Measurements from ENCODE around the gene KIAA0825. TPM values are rescaled to one million over a fixed set of nuclear protein-coding genes. Genes with fewer than 3 reads are reported as not detected.

The KIAA0825 gene
- total RNA-seq, 4 donors from 2014 or later, result 4.1 to 8.2 (median 5.6) TPM

DNA sequence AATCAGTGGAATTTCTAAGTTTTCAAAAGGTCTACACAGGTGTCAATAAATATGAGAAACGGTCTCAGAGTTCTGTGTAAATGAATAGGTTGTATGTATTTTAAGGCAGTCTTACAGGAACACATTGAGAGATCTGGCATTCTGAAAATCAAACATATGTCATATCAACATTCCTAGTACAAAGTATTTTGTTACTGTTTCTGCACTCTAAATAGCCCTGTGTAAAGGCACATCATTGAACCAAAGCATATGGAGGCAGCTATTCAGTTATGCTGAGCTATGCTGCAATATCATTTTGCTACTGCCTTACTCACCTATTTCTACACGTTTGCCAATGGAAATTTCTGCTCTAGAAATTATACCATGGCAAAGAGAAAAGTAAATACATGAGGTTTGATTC lies 379.1 kb downstream of the KIAA0825 start:
- Histone ChIP-seq H3K27me3 (no peaks in the 10 kb centered on the region), H3K4me1 (no peaks in the 10 kb centered on the region), H3K27ac (no peak overlapping the region), H3K9me3 (no peaks in the 10 kb centered on the region), H3K4me3 (no peak overlapping the region), H3K36me3 (no peaks in the 10 kb centered on the region)
- DNase-seq, result no peak
- TF ChIP-seq, protein P1, sequence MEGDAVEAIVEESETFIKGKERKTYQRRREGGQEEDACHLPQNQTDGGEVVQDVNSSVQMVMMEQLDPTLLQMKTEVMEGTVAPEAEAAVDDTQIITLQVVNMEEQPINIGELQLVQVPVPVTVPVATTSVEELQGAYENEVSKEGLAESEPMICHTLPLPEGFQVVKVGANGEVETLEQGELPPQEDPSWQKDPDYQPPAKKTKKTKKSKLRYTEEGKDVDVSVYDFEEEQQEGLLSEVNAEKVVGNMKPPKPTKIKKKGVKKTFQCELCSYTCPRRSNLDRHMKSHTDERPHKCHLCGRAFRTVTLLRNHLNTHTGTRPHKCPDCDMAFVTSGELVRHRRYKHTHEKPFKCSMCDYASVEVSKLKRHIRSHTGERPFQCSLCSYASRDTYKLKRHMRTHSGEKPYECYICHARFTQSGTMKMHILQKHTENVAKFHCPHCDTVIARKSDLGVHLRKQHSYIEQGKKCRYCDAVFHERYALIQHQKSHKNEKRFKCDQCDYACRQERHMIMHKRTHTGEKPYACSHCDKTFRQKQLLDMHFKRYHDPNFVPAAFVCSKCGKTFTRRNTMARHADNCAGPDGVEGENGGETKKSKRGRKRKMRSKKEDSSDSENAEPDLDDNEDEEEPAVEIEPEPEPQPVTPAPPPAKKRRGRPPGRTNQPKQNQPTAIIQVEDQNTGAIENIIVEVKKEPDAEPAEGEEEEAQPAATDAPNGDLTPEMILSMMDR (IDR thresholded peaks at IDR 0.05), result no peak
- no peak for TF ChIP-seq POLR2A (IDR thresholded peaks at IDR 0.05)

DNA sequence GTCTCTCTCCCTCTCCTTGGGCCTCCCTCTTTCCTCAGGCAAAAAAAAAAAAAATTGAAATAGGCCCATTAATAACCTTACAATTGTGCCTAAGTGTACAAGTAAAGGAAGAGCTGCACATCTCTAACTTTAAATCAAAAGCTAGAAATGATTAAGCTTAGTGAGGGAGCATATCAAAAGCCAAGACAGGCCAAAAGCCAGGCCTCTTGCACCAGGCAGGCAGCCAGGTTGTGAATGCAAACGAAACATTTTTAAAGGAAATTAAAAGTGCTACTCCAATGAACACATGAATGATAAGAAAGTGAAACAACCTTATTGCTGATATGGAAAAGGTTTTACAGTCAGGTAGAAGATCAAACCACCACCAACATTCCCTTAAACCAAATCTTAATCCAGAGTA lies 383.4 kb downstream of the KIAA0825 start:
- no peak overlapping the region for H3K27ac ChIP-seq
- H3K36me3 ChIP-seq, result no peaks in the 10 kb centered on the region
- no peak overlapping the region for H3K4me3 ChIP-seq
- H3K9me3 ChIP-seq, result no peaks in the 10 kb centered on the region
- no peak for DNase-seq
- H3K4me1 ChIP-seq, result no peaks in the 10 kb centered on the region
- TF ChIP-seq, protein P1 (IDR thresholded peaks at IDR 0.05), result no peak
- no peak for TF ChIP-seq POLR2A (IDR thresholded peaks at IDR 0.05)
- H3K27me3 ChIP-seq, result no peaks in the 10 kb centered on the region

DNA sequence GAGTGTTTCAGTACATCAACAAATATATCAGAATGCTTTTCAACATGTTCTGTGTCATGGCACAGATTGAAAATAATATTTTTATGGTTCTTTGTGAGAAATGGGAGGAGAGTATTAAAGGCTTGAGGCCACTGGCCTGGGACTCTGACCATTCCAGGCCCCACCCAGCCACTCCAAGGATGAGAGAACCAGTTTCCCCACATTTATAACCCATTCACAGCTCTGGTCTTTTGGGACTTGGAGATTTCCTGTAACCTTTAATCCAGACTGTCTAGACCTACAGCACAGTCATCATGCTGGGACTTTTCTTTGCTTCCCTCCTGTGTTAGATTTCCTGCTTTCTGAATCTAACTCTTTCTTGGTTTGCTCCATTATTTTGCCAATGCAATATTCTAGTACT lies 389.6 kb downstream of the KIAA0825 start:
- no peak overlapping the region for H3K4me3 ChIP-seq
- peak in 1 of 3 donors; percentile 45 for DNase-seq

DNA sequence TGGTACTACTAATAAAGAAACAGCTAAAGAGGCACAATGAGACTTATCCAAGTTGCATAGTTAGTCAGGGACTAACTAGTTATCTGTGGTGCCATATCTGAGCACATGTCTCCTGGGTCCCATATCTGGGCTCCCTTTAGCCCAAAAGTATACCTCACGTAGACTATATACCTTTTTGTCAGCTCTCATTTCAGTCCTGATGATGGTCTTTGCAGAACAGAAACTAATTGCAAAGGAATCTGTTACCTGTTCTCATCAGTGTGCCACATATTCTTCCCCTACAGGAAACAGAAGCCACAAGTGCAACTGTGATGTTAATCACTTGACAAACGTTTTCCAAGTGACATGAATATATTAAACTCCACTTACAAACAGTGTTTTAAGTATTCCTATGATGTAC lies 395.2 kb downstream of the KIAA0825 start:
- H3K36me3 ChIP-seq, result no peaks in the 10 kb centered on the region
- H3K9me3 ChIP-seq, result no peaks in the 10 kb centered on the region
- no peak overlapping the region for H3K27ac ChIP-seq

More for the DNA sequence above, 389.6 kb downstream of the KIAA0825 start:
- Histone ChIP-seq H3K9me3 (no peaks in the 10 kb centered on the region), H3K36me3 (no peaks in the 10 kb centered on the region), H3K27ac (no peak overlapping the region), H3K4me1 (no peaks in the 10 kb centered on the region), H3K27me3 (no peaks in the 10 kb centered on the region)
- TF ChIP-seq, protein P1 (IDR thresholded peaks at IDR 0.05), result no peak
- no peak for TF ChIP-seq POLR2A (IDR thresholded peaks at IDR 0.05)

DNA sequence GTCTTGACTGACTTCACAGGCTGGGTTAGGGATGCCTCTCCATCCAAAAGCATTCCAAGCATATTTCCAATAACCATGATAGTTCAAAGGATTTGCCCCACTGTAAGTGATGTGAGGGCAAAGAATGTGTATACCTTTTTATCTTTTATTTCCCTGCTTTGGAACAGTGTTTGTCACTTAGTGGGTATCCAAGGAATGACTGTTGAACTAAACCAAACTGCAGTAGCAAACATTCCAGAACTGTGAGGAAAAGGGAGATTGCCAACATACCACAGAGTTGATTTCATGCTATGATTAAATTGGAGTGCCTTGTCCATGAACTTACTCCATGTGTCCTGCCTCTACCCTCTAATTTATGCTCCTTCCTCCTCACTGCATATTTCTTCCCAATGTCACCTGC lies 400.0 kb downstream of the KIAA0825 start:
- H3K9me3 ChIP-seq, result no peaks in the 10 kb centered on the region
- H3K4me1 ChIP-seq, result no peaks in the 10 kb centered on the region
- no peak for TF ChIP-seq POLR2A (IDR thresholded peaks at IDR 0.05)
- TF ChIP-seq, protein P1 (IDR thresholded peaks at IDR 0.05), result no peak
- DNase-seq, result no peak
- no peak overlapping the region for H3K4me3 ChIP-seq
- no peaks in the 10 kb centered on the region for H3K27me3 ChIP-seq
- no peaks in the 10 kb centered on the region for H3K36me3 ChIP-seq
- no peak overlapping the region for H3K27ac ChIP-seq

More for the DNA sequence above, 395.2 kb downstream of the KIAA0825 start:
- Histone ChIP-seq H3K27me3 (no peaks in the 10 kb centered on the region), H3K4me1 (no peaks in the 10 kb centered on the region), H3K4me3 (no peak overlapping the region)
- no peak for DNase-seq
- TF ChIP-seq POLR2A (IDR thresholded peaks at IDR 0.05), result no peak
- TF ChIP-seq, protein P1 (IDR thresholded peaks at IDR 0.05), result no peak

DNA sequence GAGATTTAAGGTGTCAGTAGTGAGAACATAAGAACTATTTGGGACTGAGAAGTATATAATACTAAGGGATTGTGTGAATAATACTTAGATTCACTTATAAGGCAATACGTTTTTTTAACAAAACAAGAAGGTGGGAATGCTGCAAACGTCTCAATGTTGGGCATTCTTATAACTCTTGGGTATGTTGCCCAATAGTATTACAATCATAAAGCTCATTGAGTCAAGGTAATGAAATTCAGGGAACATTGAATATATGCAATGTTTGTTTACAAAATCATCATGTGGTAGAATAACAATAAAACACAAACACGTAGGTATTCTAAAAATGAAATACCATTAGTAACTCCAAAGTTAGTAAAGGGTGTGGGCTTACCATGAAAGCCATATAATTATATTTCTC lies 400.7 kb downstream of the KIAA0825 start:
- Histone ChIP-seq H3K27me3 (no peaks in the 10 kb centered on the region), H3K4me3 (no peak overlapping the region), H3K9me3 (no peaks in the 10 kb centered on the region), H3K27ac (no peak overlapping the region), H3K4me1 (no peaks in the 10 kb centered on the region), H3K36me3 (no peaks in the 10 kb centered on the region)
- no peak for TF ChIP-seq POLR2A (IDR thresholded peaks at IDR 0.05)
- TF ChIP-seq, protein P1 (IDR thresholded peaks at IDR 0.05), result no peak
- no peak for DNase-seq

Data from Peyer's patch (tissue), 4 donors.